OCI-LY7 (cell line): ENCODE data around the gene GXYLT1. TPM values are rescaled to one million over a fixed set of nuclear protein-coding genes. Genes with fewer than 3 reads are reported as not detected.

ENCODE experiments used
- BruUV-seq: library from RNA; stranded (reverse); fragments of 400-500 nt; replicated peaks from 2 replicates; lab custom pipeline; 2021; lab: Mats Ljungman, UMichigan
- CTCF ChIA-PET: fragments of 300-600 bp; sonication (Branson Sonifier 250); formaldehyde crosslinking; loops from one replicate; lab custom pipeline; 2022; ENCODE audit warnings: antibody characterized with exemption; ENCODE audit not compliant: unreplicated experiment; lab: Charles Lee
- POLR2A ChIA-PET: fragments of 300-600 bp; sonication (Branson Sonifier 250); formaldehyde crosslinking; loops from one replicate; lab custom pipeline; 2022; ENCODE audit warnings: antibody characterized with exemption; lab: Charles Lee
- DNase-seq: peaks from one replicate; pipeline ENCODE4 v3.0.0-alpha.2; 2015; ENCODE audit warnings: low spot score
- H2AFZ ChIP-seq: fragments of 200-600 bp; sonication (generic), shearing (Covaris generic); 2 replicates; pipeline ENCODE4 v1.6.1; 2014; ENCODE audit warnings: mild to moderate bottlenecking, antibody characterized with exemption, low read length, moderate library complexity
- H3K27ac ChIP-seq: fragments of 200-600 bp; sonication (generic); 2 replicates; pipeline ENCODE4 v1.5.1; 2014; ENCODE audit warnings: mixed run types, low read depth, mild to moderate bottlenecking, moderate library complexity, low read length, inconsistent platforms; ENCODE audit not compliant: poor library complexity, severe bottlenecking
- H3K36me3 ChIP-seq: fragments of 200-600 bp; sonication (generic); 2 replicates; pipeline ENCODE4 v1.6.1; 2014; ENCODE audit warnings: mild to moderate bottlenecking, antibody characterized with exemption, low read length, moderate library complexity, mixed read lengths; ENCODE audit not compliant: insufficient read depth
- H3K4me1 ChIP-seq: fragments of 200-600 bp; sonication (generic); 2 replicates; pipeline ENCODE4 v1.5.1; 2014; ENCODE audit warnings: mild to moderate bottlenecking, low read length; ENCODE audit not compliant: insufficient read depth, poor library complexity, severe bottlenecking
- H3K4me2 ChIP-seq: fragments of 200-600 bp; sonication (generic); 2 replicates; pipeline ENCODE4 v1.6.1; 2014; ENCODE audit warnings: mild to moderate bottlenecking, low read length
- H3K4me3 ChIP-seq: fragments of 200-600 bp; sonication (generic); 2 replicates; pipeline ENCODE4 v1.5.1; 2014; ENCODE audit warnings: mild to moderate bottlenecking, low read depth, low read length; ENCODE audit not compliant: poor library complexity, severe bottlenecking
- H3K79me2 ChIP-seq: fragments of 200-600 bp; sonication (generic); 2 replicates; pipeline ENCODE4 v1.6.1; 2016; ENCODE audit warnings: low read depth, mild to moderate bottlenecking, low read length, moderate library complexity, mixed read lengths; ENCODE audit not compliant: insufficient read depth
- H3K9me2 ChIP-seq: fragments of 200-600 bp; sonication (generic); 2 replicates; pipeline ENCODE4 v1.6.1; 2016; ENCODE audit warnings: mild to moderate bottlenecking, low read length, mixed read lengths; ENCODE audit not compliant: insufficient read depth
- H3K9me3 ChIP-seq: fragments of 200-600 bp; sonication (generic); 2 replicates; pipeline ENCODE4 v1.6.1; 2014; ENCODE audit warnings: mild to moderate bottlenecking, mixed run types, low read length, mixed read lengths
- H4K20me1 ChIP-seq: fragments of 200-600 bp; sonication (generic); 2 replicates; pipeline ENCODE4 v1.6.1; 2014; ENCODE audit warnings: mild to moderate bottlenecking, antibody characterized with exemption, low read length, moderate library complexity, mixed read lengths; ENCODE audit not compliant: insufficient read depth
- EZH2phosphoT487 ChIP-seq: fragments of 200-600 bp; sonication (generic); IDR thresholded peaks from 2 replicates; pipeline ENCODE4 v1.6.1; 2018; ENCODE audit warnings: low read depth, borderline replicate concordance, mild to moderate bottlenecking, mixed run types, antibody characterized with exemption, low read length, moderate library complexity, mixed read lengths
- intact Hi-C: fragments of 100-400 bp; cut with micrococcal nuclease; formaldehyde crosslinking; loops from one replicate; pipeline ENCODE4 v1.10.0; 2022; ENCODE audit not compliant: unreplicated experiment
- total RNA-seq, 2 experiments: library from RNA; depleted of rRNA in 1 of 2; stranded (reverse); fragments of >200 nt in 1 of 2; shearing (Covaris generic) in 1 of 2; gene quantifications; 2 replicates each; pipeline ENCODE4 v1.2.3, GENCODE V29; 2014 to 2022
- TF ChIP-seq, protein P1 (sequence below): fragments of 200-600 bp; sonication (generic); conservative IDR thresholded peaks from 2 replicates; pipeline ENCODE4 v1.5.1; 2014; ENCODE audit warnings: mild to moderate bottlenecking, antibody characterized with exemption, low read length, moderate library complexity, mixed read lengths

GXYLT1 gene
- total RNA-seq, 2 experiments from 2014 or later, result 9.0 to 11.1 TPM

DNA sequence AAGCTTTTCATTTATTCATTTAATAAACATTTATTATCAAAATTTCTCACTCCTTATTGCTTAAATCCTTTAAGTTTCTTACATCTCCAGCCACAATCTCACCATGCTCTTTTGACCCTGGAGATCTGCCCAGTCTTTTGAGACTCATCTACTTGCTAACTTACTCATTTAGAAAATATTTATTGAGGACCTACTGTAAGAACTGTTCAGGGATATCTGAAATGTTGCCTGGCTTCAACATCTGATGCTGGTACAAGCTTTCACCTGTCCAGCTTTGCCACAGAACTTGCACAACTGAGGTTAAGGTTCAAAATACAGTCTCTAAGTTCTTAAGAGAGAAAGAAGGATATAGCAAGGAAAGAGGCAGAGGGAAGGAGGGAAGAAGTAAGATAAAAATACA is 17.5 kb upstream of the GXYLT1 start:
- no TSS peak for BruUV-seq
- H3K4me3 ChIP-seq, result no peak overlapping the region
- TF ChIP-seq, protein P1, sequence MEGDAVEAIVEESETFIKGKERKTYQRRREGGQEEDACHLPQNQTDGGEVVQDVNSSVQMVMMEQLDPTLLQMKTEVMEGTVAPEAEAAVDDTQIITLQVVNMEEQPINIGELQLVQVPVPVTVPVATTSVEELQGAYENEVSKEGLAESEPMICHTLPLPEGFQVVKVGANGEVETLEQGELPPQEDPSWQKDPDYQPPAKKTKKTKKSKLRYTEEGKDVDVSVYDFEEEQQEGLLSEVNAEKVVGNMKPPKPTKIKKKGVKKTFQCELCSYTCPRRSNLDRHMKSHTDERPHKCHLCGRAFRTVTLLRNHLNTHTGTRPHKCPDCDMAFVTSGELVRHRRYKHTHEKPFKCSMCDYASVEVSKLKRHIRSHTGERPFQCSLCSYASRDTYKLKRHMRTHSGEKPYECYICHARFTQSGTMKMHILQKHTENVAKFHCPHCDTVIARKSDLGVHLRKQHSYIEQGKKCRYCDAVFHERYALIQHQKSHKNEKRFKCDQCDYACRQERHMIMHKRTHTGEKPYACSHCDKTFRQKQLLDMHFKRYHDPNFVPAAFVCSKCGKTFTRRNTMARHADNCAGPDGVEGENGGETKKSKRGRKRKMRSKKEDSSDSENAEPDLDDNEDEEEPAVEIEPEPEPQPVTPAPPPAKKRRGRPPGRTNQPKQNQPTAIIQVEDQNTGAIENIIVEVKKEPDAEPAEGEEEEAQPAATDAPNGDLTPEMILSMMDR, result no peak
- TF ChIP-seq EZH2phosphoT487, result no peak
- ChIA-PET POLR2A (no interaction called here), CTCF (no interaction called here)
- peaks cover 23% of the 10 kb centered on the region for H3K36me3 ChIP-seq
- H2AFZ ChIP-seq, result no peak overlapping the region
- no peaks in the 10 kb centered on the region for H3K9me2 ChIP-seq
- intact Hi-C loops, result no loop called here
- H3K4me1 ChIP-seq, result no peaks in the 10 kb centered on the region
- DNase-seq, result no peak
- no peaks in the 10 kb centered on the region for H3K79me2 ChIP-seq
- H3K9me3 ChIP-seq, result no peaks in the 10 kb centered on the region
- no peak overlapping the region for H3K27ac ChIP-seq
- H4K20me1 ChIP-seq, result no peaks in the 10 kb centered on the region
- no peak overlapping the region for H3K4me2 ChIP-seq

DNA sequence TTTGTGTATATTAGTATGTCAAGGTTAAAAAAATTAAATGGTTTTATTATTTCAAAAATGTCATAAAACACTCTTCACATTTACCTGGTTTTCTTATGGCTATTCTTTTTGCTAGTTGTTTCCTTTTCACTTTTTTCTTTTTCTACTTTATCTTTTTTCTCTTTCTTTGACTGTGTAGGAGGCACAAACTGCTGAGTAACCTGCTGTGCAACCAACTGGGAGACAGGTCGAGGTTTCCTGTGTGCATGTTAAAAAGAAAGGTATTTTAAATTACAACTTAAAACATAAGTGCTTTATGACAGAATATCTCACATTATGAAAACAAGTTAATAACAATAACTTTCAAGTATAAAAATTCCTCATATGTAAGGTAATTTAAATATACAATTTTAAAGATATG is 16.9 kb upstream of the GXYLT1 start:
- TF ChIP-seq EZH2phosphoT487, result no peak
- TF ChIP-seq, protein P1, result no peak
- H3K27ac ChIP-seq, result no peak overlapping the region
- H3K9me3 ChIP-seq, result no peaks in the 10 kb centered on the region
- H3K79me2 ChIP-seq, result no peaks in the 10 kb centered on the region
- no peak overlapping the region for H3K4me2 ChIP-seq
- no peak overlapping the region for H3K4me3 ChIP-seq
- intact Hi-C loops, result no loop called here
- DNase-seq, result no peak
- H3K36me3 ChIP-seq, result peaks cover 23% of the 10 kb centered on the region
- BruUV-seq, result no TSS peak
- H3K4me1 ChIP-seq, result no peaks in the 10 kb centered on the region
- H2AFZ ChIP-seq, result no peak overlapping the region
- POLR2A ChIA-PET, result interaction anchor here (0.5 to 0.9 kb wide), 4 partner anchors 18 to 1487 kb away, joined by 3 to 6 read pairs (median 4); no protein-coding TSS in a partner anchor
- no peaks in the 10 kb centered on the region for H3K9me2 ChIP-seq
- H4K20me1 ChIP-seq, result no peaks in the 10 kb centered on the region
- CTCF ChIA-PET, result no interaction called here

DNA sequence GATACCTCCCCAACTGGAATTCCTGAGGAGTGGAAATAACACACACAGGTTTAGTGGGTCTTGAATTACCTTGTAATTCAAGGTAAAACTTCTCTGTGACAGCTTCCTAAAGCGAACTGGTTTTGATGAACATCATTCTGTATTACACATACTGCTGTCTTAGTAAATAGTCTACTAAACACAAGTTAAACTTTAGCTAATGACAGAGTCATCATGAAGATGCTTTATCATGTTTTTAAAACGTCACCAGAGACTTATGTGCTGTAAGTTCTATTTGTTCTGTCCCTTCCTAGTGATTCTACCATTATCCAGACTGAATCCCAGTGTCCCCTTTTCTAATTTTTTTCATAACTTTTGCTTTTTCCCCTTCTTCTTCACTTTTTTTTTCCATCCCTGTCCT is 11.6 kb upstream of the GXYLT1 start:
- H3K4me1 ChIP-seq, result no peaks in the 10 kb centered on the region
- H3K79me2 ChIP-seq, result no peaks in the 10 kb centered on the region
- intact Hi-C loops, result no loop called here
- no peaks in the 10 kb centered on the region for H3K9me3 ChIP-seq
- no peak overlapping the region for H3K4me2 ChIP-seq
- no TSS peak for BruUV-seq
- no peak for DNase-seq
- H3K9me2 ChIP-seq, result no peaks in the 10 kb centered on the region
- H3K4me3 ChIP-seq, result no peak overlapping the region
- H2AFZ ChIP-seq, result no peak overlapping the region
- peaks cover 21% of the 10 kb centered on the region for H3K36me3 ChIP-seq
- POLR2A ChIA-PET, result no interaction called here
- H4K20me1 ChIP-seq, result no peaks in the 10 kb centered on the region
- CTCF ChIA-PET, result no interaction called here
- TF ChIP-seq, protein P1, result no peak
- no peak for TF ChIP-seq EZH2phosphoT487
- H3K27ac ChIP-seq, result no peak overlapping the region
